Measurements from ENCODE around the gene POLR3F. TPM values are rescaled to one million over a fixed set of nuclear protein-coding genes. Genes with fewer than 3 reads are reported as not detected.
"Not testable (repeated sequence)": the region's sequence is repeated elsewhere in the genome, so short reads cannot be mapped to it uniquely, and the experiment has no call there.

Gene POLR3F
- total RNA-seq, 4 donors from 2014 or later: 6.0 to 8.7 (median 6.8) TPM

DNA sequence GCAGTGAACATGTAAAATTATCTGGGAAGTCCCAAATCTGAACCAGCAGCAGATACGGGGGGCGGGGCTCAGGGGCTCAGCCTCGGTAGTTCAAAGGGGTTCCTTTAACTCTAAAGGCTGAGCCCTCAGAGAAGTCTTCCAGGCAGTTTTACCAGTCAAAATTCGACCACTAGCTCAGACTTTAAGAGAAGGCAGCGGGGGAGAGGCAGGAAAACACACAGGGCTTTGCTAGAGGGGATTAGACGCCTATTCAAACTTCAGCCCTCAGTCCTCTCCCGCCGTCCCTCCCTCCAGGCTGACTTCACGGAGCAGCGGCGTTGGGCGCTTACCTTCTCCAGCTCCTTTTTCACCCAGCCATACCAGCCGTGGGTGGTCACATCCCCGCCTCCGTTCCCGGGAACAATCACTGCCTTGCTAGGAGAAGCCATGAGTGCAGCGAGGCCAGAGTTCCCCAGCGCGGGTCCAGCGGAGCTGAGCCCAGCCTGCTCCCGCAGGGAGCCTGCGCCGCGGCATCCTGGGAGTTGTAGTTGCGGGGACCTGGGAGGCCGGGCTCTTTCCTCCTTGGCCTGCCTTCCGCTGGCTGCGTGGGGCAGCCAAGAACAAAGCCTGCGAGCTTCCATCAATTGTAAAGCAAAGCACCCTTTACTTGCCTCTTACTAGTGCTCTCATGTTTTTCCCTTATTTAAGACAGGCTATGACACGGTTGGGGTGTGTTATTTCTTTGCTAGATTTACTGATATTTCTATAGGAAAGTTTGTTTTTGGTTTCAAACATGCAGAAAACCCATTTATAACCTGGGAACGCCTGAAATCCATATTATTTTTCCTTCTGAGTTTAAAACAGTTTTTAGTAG is 29.8 kb downstream of the POLR3F start, which contains the start of gene RBBP9:
RBBP9 (minus strand) TSS at position 486 of the 853 bp plus-strand sequence; CDS start at position 428, 58 bp downstream.
- H3K4me3 ChIP-seq: peak within 1 kb of the TSS; percentile 70 to 92 (median 88)
- ATAC-seq (peak; percentile 94 to 97), DNase-seq (peak; percentile 69 to 75)
- intact Hi-C loops (cut with DNase I; ENCODE audit: low total_unique reads): loop anchor here (1.0 kb wide), 1 partner anchor 10 kb away; the partner anchor contains the start of gene SEC23B
- H3K27me3 ChIP-seq: no peaks in the 10 kb centered on the region
- in situ Hi-C loops (cut with MboI; ENCODE audit: low sequenced_read_pairs in 4 of 4): no loop called here
- TF ChIP-seq POLR2A (IDR thresholded peaks at IDR 0.05) (no peak), CTCF (IDR thresholded peaks at IDR 0.05 in 4 of 5, conservative IDR thresholded peaks at IDR 0.05 in 1 of 5) (no peak)
- peaks cover 9 to 14% of the 10 kb centered on the region in 2 donors for H3K4me1 ChIP-seq
- H3K36me3 ChIP-seq: peaks cover 0 to 7% of the 10 kb centered on the region in 2 donors
- peak within 1 kb of the TSS; percentile 67 to 73 (median 72) for H3K27ac ChIP-seq
- H3K9me3 ChIP-seq: no peaks in the 10 kb centered on the region

GRCh38 chr20:18497603-18498002 is 30.4 kb downstream of the POLR3F start:
- TF ChIP-seq CTCF (IDR thresholded peaks at IDR 0.05 in 4 of 5, conservative IDR thresholded peaks at IDR 0.05 in 1 of 5) (no peak), POLR2A (IDR thresholded peaks at IDR 0.05) (no peak)
- peaks cover 9 to 14% of the 10 kb centered on the region in 2 donors for H3K4me1 ChIP-seq
- H3K4me3 ChIP-seq: peak overlapping the region in 2 of 4 donors; percentile 70 to 90
- peaks cover 0 to 4% of the 10 kb centered on the region in 2 donors for H3K36me3 ChIP-seq
- no peak for DNase-seq
- H3K27me3 ChIP-seq: no peaks in the 10 kb centered on the region
- intact Hi-C loops (cut with DNase I; ENCODE audit: low total_unique reads): loop anchor here (1.0 kb wide), 1 partner anchor 10 kb away; the partner anchor contains the start of gene SEC23B
- no peak for ATAC-seq
- no peaks in the 10 kb centered on the region for H3K9me3 ChIP-seq
- peak overlapping the region in 3 of 4 donors; percentile 67 to 73 (median 71) for H3K27ac ChIP-seq
- in situ Hi-C loops (cut with MboI; ENCODE audit: low sequenced_read_pairs in 4 of 4): no loop called here

DNA sequence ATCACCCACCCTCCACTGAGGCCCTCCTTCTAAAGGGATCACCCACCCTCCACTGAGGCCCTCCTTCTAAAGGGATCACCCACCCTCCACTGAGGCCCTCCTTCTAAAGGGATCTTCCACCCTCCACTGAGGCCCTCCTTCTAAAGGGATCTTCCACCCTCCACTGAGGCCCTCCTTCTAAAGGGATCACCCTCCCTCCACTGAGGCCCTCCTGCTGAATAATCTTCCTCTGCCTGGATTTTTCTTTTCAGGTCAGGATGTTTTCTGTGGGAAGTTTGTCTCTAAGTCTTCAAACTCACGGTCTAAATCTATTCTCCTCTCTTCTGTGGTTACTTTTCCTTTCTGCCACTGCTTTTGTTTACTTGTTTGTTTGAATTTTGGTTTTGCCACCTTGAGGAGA is 34.5 kb downstream of the POLR3F start:
- not testable (repeated sequence) for H3K36me3 ChIP-seq, H3K4me1 ChIP-seq, H3K27me3 ChIP-seq, H3K4me3 ChIP-seq, H3K9me3 ChIP-seq, H3K27ac ChIP-seq, ATAC-seq, DNase-seq
- intact Hi-C loops (cut with DNase I; ENCODE audit: low total_unique reads): loop anchor here (10.0 kb wide), 1 partner anchor 293 kb away; no protein-coding TSS in a partner anchor
- in situ Hi-C loops (cut with MboI; ENCODE audit: low sequenced_read_pairs in 4 of 4): loop anchor here in 1 of 4 donors (25.0 kb wide), 1 partner anchor 539 kb away; the partner anchor contains the start of genes MGME1 and SNX5

DNA sequence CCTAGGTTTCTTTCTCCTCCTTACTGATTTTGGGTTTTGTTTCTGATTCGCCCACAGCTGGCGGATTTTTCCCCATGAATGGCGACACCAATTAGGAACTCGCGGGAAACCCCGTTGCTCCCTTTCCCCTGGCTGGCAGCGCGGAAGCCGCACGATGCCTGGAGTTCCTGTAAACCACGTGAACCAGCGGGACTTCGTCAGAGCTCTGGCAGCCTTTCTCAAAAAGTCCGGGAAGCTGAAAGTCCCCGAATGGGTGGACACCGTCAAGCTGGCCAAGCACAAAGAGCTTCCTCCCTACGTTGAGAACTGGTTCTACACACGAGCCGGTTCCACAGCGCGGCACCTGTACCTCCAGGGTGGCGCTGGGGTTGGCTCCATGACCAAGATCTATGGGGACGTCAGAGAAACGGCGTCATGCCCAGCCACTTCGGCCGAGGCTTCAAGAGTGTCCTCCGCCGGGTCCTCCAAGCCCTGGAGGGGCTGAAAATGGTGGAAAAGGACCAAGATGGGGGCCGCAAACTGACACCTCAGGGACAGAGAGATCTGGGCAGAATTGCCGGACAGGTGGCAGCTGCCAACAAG is 37.4 kb downstream of the POLR3F start:
- Histone ChIP-seq H3K27me3 (no peaks in the 10 kb centered on the region), H3K27ac (peak overlapping the region in 1 of 4 donors; percentile 56), H3K9me3 (no peaks in the 10 kb centered on the region), H3K4me3 (peak overlapping the region in 1 of 4 donors; percentile 15), H3K36me3 (peaks cover 0 to 2% of the 10 kb centered on the region in 2 donors), H3K4me1 (peaks cover 8 to 10% of the 10 kb centered on the region in 2 donors)
- TF ChIP-seq POLR2A (IDR thresholded peaks at IDR 0.05) (no peak), CTCF (IDR thresholded peaks at IDR 0.05 in 4 of 5, conservative IDR thresholded peaks at IDR 0.05 in 1 of 5) (no peak)
- in situ Hi-C loops (cut with MboI; ENCODE audit: low sequenced_read_pairs in 4 of 4): loop anchor here in 1 of 4 donors (25.0 kb wide), 1 partner anchor 542 kb away; the partner anchor contains the start of genes MGME1 and SNX5
- intact Hi-C loops (cut with DNase I; ENCODE audit: low total_unique reads): loop anchor here (10.0 kb wide), 1 partner anchor 290 kb away; no protein-coding TSS in a partner anchor
- no peak for ATAC-seq
- DNase-seq: peak in 1 of 2 donors; percentile 19

Data from gastrocnemius medialis (tissue), 4 donors.